Stomach (tissue), 9 donors: ENCODE data around the gene SCD. TPM values are rescaled to one million over a fixed set of nuclear protein-coding genes. Genes with fewer than 3 reads are reported as not detected.

ENCODE experiments used
- DNase-seq, 2 donors: peaks; one replicate each; pipeline versions ENCODE4 v3.0.0 to v3.0.0-alpha.2; 2013 to 2019
- H3K27ac ChIP-seq, 5 donors: fragments of 200-600 bp in 4 of 5; sonication (generic) in 4 of 5; one replicate each; pipeline ENCODE4 v1.5.1; 2013 to 2019; ENCODE audit warnings: mild to moderate bottlenecking in 1 of 5, moderate library complexity in 1 of 5
- H3K27me3 ChIP-seq, 3 donors: fragments of 200-600 bp; sonication (generic); one replicate each; pipeline ENCODE4 v1.5.1; 2017 to 2019; ENCODE audit warnings: mixed run types in 1 of 3
- H3K36me3 ChIP-seq, 4 donors: fragments of 200-600 bp; sonication (generic); 1 replicate in 3 of 4; 2 replicates in 1 of 4; pipeline ENCODE4 v1.5.1; 2016 to 2019
- H3K4me1 ChIP-seq, 4 donors: fragments of 200-600 bp; sonication (generic); one replicate each; pipeline ENCODE4 v1.5.1; 2016 to 2019
- H3K4me3 ChIP-seq, 4 donors: fragments of 200-600 bp; sonication (generic) in 3 of 4; one replicate each; pipeline ENCODE4 v1.5.1; 2016 to 2019; ENCODE audit warnings: mild to moderate bottlenecking in 1 of 4
- H3K9me3 ChIP-seq, 4 donors: fragments of 200-600 bp; sonication (generic); one replicate each; pipeline ENCODE4 v1.5.1; 2016 to 2019
- CTCF ChIP-seq, 7 experiments: fragments of 450-650 bp in 4 of 7; fragments of 200-600 bp in 3 of 7; sonication (generic) in 3 of 7; IDR thresholded peaks; one replicate each; pipeline ENCODE4 v1.5.1; 2016 to 2019; ENCODE audit warnings: antibody characterized with exemption in 7 of 7, control low read depth in 2 of 7, mild to moderate bottlenecking in 1 of 7
- EP300 ChIP-seq: sonication (generic); formaldehyde crosslinking; IDR thresholded peaks from one replicate; pipeline ENCODE4 v1.6.1; 2017; ENCODE audit warnings: antibody characterized with exemption
- POLR2A ChIP-seq, 4 donors: fragments of 450-650 bp; IDR thresholded peaks; one replicate each; pipeline ENCODE4 v1.6.1; 2016; ENCODE audit warnings: antibody characterized with exemption in 4 of 4, control low read depth in 2 of 4, mild to moderate bottlenecking in 1 of 4, moderate library complexity in 1 of 4
- POLR2AphosphoS5 ChIP-seq, 3 donors: sonication (generic); formaldehyde crosslinking; IDR thresholded peaks; one replicate each; pipeline ENCODE4 v1.6.1; 2016; ENCODE audit warnings: antibody characterized with exemption in 3 of 3
- whole genome bisulfite sequencing, 5 donors: extraction: QIAGEN DNeasy Blood & Tissue Kit in 3 of 5; methylation state at CpG; one replicate each; pipeline versions ENCODE4 v1.1.5 to v1.1.7; 2013 to 2018; 5-methylcytosine and 5-hydroxymethylcytosine counted together
- intact Hi-C: fragments of 100-400 bp; cut with DNase I; formaldehyde crosslinking; loops from one replicate; pipeline ENCODE4 v1.15.1; 2023; ENCODE audit warnings: low total_unique reads
- polyA plus RNA-seq, 3 donors: library from polyadenylated mRNA; stranded (reverse); fragments of 200-250 nt; gene quantifications; one replicate each; pipeline ENCODE4 v1.2.3, GENCODE V29; 2013
- total RNA-seq, 5 donors: library from RNA; depleted of rRNA; stranded (reverse); fragments of >200 nt; gene quantifications; one replicate each; pipeline versions ENCODE4 v1.1.0 to v1.2.3, GENCODE V29; 2014 to 2016
- donor health status: healthy with polysubstance abuse.
- donor health status: Bipolar disorder and iron deficiency.
- donor health status: healthy.

The SCD gene
- total and polyA plus RNA-seq, 8 donors: 2.3 to 36.2 (median 17.8) TPM

DNA sequence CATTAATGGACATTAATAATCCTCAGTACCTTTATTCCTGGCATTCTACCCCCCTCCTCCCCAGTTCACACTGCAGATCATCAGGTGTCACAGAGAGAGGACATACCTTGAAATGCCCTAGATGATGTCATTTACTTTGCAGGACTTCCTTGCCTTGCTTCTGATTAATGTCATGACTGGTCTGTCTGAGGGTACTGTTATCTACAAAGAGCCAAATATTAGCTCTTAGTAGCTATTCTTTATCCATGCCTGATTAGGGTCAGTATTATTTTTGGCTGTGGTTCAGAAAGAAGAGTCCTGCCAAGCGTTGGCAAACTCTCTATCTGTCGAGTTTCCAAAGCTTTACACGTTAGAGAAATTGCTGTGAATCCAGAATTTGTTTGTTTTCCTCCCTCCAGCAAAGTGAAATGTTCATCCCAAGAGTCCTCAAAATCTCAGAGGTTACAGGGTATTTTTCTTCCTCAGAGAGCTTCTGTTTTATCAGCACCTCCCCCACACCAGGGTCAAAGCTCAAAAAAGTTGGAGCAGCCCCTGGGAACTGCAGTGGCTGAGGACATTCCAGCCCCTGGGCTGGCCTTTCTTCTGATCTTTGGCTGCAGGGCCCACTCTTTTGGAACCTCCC, 12.6 kb downstream of the SCD start:
- H3K36me3 ChIP-seq: peaks cover 0 to 27% (median 6%) of the 10 kb centered on the region in 4 donors
- H3K4me1 ChIP-seq: peaks cover 5 to 48% (median 17%) of the 10 kb centered on the region in 4 donors
- intact Hi-C loops: no loop called here
- no peak overlapping the region for H3K4me3 ChIP-seq
- peak overlapping the region in 1 of 5 donors; percentile 33 for H3K27ac ChIP-seq
- H3K27me3 ChIP-seq: no peaks in the 10 kb centered on the region
- no peak for TF ChIP-seq CTCF (IDR thresholded peaks at IDR 0.05)
- TF ChIP-seq EP300: no peak
- no peak for TF ChIP-seq POLR2AphosphoS5 (IDR thresholded peaks at IDR 0.05)
- no peak for TF ChIP-seq POLR2A (IDR thresholded peaks at IDR 0.05)
- WGBS, 5 donors: 12 to 38% (median 21%) methylated on average over 3 of the region's 3 CpGs
- no peak for DNase-seq
- H3K9me3 ChIP-seq: no peaks in the 10 kb centered on the region

DNA sequence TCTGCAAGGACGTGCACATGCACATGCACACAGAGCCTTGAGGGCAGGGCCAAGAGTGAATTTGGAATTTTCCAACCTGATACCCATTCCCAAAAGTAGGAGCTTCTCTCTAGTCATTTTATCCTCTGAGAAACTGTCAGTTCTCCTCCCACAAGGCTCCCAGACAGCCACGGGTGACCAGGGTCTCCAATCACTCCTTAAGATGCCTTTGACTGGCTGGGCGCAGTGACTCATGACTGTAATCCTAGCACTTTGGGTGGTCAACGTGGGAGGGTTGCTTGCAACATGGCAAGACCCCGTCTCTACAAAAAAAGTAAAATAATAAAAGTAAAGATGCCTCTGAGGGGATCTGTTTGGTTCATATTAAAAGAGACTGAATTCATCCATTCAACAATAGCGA, 13.2 kb downstream of the SCD start:
- WGBS, 5 donors: 70 to 74% (median 73%) methylated on average over 6 of the region's 6 CpGs
- no peak for TF ChIP-seq POLR2A (IDR thresholded peaks at IDR 0.05)
- TF ChIP-seq CTCF (IDR thresholded peaks at IDR 0.05): no peak
- TF ChIP-seq EP300: no peak
- no peak for TF ChIP-seq POLR2AphosphoS5 (IDR thresholded peaks at IDR 0.05)
- Histone ChIP-seq H3K27me3 (no peaks in the 10 kb centered on the region), H3K9me3 (no peaks in the 10 kb centered on the region), H3K27ac (peak overlapping the region in 1 of 5 donors; percentile 33), H3K36me3 (peaks cover 0 to 22% (median 6%) of the 10 kb centered on the region in 4 donors), H3K4me3 (no peak overlapping the region), H3K4me1 (peaks cover 8 to 47% (median 22%) of the 10 kb centered on the region in 4 donors)
- intact Hi-C loops: no loop called here
- no peak for DNase-seq

GRCh38 chr10:100362570-100363496, 15.8 kb downstream of the SCD start:
- Histone ChIP-seq H3K9me3 (no peaks in the 10 kb centered on the region), H3K4me3 (no peak overlapping the region), H3K4me1 (peaks cover 11 to 50% (median 31%) of the 10 kb centered on the region in 4 donors), H3K36me3 (peaks cover 0 to 10% (median 4%) of the 10 kb centered on the region in 4 donors), H3K27ac (peak overlapping the region in 4 of 5 donors; percentile 19 to 49 (median 28)), H3K27me3 (no peaks in the 10 kb centered on the region)
- intact Hi-C loops: no loop called here
- no peak for DNase-seq
- 58 to 81% (median 65%) methylated on average over 6 of the region's 6 CpGs for WGBS, 5 donors
- no peak for TF ChIP-seq POLR2A (IDR thresholded peaks at IDR 0.05)
- TF ChIP-seq EP300: no peak
- TF ChIP-seq POLR2AphosphoS5 (IDR thresholded peaks at IDR 0.05): no peak
- no peak for TF ChIP-seq CTCF (IDR thresholded peaks at IDR 0.05)

DNA sequence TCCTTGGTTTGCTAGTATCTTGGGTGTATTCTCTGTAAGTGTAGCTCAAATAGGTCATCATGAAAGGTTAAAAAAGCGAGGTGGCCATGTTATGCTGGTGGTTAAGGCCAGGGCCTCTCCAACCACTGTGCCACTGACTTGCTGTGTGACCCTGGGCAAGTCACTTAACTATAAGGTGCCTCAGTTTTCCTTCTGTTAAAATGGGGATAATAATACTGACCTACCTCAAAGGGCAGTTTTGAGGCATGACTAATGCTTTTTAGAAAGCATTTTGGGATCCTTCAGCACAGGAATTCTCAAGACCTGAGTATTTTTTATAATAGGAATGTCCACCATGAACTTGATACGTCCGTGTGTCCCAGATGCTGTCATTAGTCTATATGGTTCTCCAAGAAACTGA, 17.1 kb downstream of the SCD start:
- no peak for TF ChIP-seq POLR2AphosphoS5 (IDR thresholded peaks at IDR 0.05)
- TF ChIP-seq CTCF (IDR thresholded peaks at IDR 0.05): no peak
- no peak for TF ChIP-seq POLR2A (IDR thresholded peaks at IDR 0.05)
- TF ChIP-seq EP300: no peak
- no peak overlapping the region for H3K4me3 ChIP-seq
- no peaks in the 10 kb centered on the region for H3K27me3 ChIP-seq
- peaks cover 11 to 47% (median 29%) of the 10 kb centered on the region in 4 donors for H3K4me1 ChIP-seq
- peaks cover 0 to 10% (median 4%) of the 10 kb centered on the region in 4 donors for H3K36me3 ChIP-seq
- 76 to 84% (median 79%) methylated on average over 3 of the region's 3 CpGs for WGBS, 5 donors
- intact Hi-C loops: no loop called here
- no peak for DNase-seq
- H3K27ac ChIP-seq: peak overlapping the region in 1 of 5 donors; percentile 61
- no peaks in the 10 kb centered on the region for H3K9me3 ChIP-seq
